ENCODE measurements around the gene FKBP5.

FKBP5 gene

DNA sequence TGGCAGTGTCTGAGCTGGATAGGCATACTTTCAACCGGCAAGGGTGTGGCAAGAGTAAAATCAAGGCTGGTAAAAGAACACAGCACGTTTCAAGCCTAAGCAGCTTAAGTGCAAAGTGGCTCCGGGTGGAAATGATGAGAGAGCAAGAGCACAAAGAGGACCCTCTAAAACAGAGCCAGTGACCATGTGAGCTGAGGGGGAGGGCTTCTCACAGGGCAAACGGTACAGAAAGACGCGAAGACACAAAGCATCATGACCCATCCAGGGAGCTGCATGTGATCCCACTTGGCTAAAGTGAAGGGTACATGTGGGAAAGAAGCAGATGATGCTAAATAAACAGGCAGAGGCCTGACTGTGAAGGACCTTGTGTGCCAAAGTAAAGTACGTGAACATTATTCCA lies 25.7 kb downstream of the FKBP5 start:
- no peak for DNase-seq

DNA sequence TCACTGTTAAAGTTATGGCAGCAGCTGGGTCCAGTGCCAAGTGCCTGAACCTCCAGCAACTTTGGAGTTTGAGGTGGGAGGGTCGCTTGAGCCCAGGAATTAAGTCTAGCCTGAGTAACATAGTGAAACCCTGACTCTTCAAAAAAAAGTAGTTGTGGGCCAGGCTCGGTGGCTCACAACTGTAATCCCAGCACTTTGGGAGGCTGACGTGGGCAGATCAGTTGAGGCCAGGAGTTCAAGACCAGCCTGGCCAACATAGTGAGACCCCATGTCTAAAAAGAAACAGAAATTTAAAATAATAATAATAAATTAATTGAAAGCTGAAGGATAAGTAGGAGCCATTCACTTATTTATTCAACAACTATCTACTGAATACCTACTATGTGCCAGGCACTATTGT lies 33.8 kb downstream of the FKBP5 start:
- DNase-seq, result no peak

GRCh38 chr6:35651244-35651643 lies 37.5 kb downstream of the FKBP5 start:
- no peak for DNase-seq

GRCh38 chr6:35650015-35650414 lies 38.7 kb downstream of the FKBP5 start:
- no peak for DNase-seq

- no peak for DNase-seq
Observed at GRCh38 chr6:35648203-35648602, 40.5 kb downstream of the FKBP5 start.

DNA sequence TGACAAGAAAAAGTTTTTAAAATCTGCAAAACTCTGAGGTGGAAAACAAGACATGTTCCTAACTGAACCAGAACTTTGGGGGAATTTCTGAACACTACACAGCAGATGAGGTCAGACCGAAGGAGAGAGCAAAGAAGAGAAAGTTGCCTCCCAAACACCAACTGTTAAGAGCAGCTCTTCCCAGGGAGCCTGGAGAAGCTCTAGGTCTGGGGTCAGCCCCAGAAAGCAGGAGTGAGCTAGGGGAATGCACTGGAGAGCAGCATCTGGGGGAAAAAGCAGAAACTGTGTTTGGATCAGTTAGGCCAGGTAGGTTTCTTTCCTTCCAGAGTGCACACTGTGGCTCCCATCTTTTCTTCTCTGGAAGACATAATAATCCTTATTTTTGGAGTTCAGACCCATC lies 41.3 kb downstream of the FKBP5 start:
- DNase-seq, result no peak

DNA sequence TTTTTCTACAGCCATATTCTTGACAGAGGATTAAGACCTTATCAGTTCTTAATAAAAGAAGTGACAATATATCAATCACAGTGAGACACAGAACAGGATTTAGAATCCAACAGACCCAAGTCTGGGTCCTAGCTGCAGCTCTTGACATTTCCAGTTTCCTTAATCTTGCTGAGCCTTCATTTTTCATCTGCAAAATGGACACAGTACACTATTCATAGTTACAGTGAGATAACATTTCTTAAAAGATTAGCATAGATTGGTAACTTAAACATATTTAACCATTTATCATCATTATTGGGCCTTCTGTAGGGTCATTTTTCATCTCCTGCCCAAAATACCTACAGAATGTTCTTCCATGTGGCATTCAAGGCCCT lies 45.6 kb downstream of the FKBP5 start:
- DNase-seq, result no peak

DNA sequence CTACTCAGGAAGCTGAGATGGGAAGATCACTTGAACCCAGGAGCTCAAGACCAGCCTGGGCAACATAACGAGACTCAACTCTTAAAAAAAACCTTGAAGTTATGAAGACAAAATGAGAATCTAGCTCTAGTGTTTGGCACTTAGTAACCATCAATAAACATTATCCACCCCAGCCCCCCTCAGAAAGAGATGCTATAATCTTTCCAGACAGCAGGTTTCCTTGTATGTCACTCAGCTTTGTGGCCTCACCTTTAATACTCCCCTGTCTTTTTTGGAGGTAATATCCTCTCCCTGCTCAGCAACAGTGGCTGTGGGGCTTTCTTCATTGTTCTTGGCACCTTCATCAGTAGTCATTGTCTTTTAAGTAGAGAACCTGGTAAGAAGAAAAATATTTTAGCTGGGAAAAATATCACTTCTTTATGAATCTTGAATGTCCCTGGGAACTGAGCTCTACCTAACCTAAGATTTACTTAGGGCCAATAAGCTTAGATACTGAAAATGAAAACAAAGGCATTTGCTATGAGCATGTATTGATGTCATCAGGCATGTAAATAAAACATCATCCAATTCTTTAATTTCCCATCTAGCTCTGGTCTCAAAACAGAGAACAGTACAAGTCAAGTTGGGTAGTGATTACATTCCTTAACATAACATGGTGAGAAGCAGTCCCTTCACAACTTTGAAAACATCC lies 46.1 kb downstream of the FKBP5 start:
- no peak for DNase-seq

DNA sequence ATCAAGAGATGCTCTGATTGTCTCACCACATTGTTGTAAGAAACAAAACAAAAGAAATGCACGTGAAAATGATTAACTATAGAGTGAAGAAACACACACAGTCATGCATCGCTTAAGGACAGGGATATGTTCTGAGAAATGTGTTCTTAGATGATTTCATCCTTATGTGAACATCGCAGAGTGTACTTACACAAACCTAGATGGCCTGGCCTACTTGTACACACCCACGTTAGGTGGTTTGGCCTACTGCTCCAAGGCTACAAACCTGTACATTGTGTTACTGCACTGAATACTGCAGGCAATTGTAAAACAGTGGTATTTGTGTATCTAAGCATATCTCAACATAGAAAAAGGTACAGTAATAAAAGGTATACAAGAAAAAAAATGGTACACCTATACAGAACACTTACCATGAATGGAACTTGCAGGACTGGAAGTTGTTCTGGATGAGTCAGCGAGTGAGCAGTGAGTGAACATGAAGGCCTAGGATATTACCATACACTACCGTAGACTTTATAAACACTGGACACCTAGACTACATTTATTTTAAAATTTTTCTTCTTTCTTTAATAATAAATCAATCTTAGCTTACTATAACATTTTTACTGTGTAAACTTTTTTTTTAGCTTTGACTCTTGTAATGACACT lies 48.6 kb downstream of the FKBP5 start:
- no peak for DNase-seq

DNA sequence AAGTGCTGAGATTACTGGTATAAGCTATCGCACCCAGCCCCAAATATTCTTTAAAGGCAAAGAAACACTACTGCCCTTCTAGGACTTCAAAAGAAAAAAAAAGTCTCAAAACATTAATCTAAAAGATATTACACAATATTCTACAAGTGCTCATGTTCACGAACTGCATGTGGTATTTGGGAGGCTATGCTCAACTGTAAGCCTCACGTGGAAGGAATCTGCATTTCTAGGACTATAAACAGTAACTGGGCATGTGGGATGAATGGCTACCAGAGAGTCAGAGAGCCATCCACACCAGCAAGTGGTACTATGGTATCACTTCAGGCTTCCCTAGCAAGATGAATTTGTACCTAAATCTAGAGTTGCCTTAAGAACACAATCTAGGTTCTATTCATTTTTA lies 50.0 kb downstream of the FKBP5 start:
- DNase-seq, result no peak

DNA sequence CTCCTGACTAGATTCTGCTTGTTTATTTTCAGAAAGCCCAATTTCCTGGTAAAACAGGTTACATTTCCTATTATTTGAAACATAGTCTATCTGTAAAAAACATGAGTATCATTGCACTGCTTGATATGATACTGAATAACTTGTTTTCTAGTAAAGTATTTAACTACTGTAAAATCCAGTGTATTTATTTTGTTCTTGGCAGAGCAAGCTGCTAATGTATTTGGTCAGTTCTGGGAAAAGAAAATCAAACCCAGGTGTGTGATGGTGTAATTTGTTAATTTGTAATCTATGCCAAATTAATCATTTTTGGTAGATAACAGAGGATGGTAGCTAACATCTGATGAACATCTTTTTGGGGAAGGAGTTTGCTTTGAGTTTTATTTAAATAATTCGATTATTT lies 50.8 kb downstream of the FKBP5 start:
- DNase-seq, result no peak

DNA sequence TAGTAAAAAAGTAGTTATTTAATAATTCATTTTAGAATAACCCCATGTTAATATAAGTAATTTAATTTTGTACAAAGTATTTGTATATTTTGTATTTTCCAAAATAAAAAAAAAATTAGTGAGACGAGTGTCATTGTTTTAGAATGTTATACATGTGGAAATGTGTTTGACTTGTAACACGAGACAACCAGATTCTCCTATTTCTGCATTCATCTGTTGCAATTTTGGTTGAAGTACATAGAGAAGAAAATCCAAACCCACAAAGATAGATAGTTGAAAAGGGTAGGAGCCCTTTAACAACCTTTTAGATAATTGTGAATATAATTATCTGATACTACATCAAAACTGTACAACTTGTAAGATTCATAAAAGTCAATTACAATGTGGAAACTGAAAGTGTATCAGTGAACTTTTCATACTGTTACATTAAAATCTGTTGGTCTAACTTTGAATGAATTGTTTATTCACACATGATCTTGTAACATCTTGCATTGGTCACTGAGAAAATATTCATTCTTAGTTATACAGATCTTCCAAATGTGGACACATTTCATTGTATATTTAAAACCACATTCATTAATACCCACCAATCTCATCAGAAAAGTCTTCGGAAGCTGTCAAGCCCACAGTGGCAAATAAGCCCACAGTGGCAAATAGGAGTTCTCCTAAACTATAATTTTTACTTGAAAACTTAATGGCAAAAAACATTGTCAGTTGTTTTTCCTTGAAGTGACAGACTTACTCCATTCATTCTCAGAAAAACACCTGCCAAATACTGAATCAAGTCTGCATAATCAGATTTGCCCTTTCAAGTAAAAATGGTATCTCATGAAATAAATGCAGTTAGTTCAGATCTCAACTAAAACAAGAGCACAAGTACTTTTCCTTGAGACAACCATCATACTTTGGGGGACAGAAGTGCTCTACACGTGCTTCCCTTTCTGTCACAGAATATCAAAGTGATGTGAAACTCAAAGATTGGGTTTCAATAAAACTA lies 52.8 kb downstream of the FKBP5 start:
- DNase-seq, result no peak

- DNase-seq, result no peak
Observed at GRCh38 chr6:35634316-35634715, 54.4 kb downstream of the FKBP5 start.

DNA sequence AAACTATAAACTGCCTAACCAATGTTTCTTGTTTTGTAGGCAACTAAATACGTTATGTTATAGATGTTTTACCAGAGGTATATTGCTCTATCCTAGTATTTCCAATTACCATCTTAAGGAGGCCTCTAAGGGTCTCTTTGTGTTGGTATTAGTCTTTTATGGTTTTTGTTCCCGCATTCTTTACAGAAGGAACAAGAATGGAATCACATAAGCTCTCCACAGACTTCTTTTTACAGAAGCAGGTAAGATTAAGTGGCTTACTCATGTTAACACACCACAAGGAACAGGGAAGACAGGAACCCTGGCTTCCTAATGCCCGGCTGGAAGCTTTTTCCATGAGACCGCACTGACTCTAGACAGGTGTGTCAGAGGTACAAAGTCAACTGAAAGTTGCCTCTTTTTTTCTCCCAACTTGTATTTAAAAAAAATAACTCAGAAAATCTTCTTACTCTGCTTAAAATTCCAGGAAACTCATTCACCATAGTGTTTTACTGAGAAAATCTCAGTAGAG lies 55.1 kb downstream of the FKBP5 start:
- no peak for DNase-seq

- DNase-seq, result no peak
Observed at GRCh38 chr6:35629876-35630378, 58.8 kb downstream of the FKBP5 start.

DNA sequence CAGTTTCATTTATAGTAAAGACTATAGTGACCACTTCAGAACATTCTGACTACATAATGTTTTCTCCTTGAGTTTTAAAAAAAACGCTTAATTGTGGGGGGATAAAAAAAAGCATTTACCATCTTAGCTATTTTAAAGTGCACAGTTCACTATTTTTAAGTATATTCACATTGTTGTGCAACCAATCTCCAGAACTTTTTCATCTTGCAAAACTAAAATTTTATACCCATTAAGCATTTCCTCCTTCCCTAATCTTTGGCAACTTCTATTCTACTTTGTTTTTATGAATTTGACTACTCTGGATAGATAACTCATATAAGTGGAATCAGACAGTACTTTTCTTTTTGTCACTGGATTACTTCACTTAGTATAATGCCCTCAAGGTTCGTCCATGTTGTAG lies 62.3 kb downstream of the FKBP5 start:
- DNase-seq, result no peak

GRCh38 chr6:35624341-35625070 lies 64.2 kb downstream of the FKBP5 start:
- no peak for DNase-seq

GRCh38 chr6:35622283-35622682 lies 66.4 kb downstream of the FKBP5 start:
- DNase-seq, result no peak

- no peak for DNase-seq
Observed at GRCh38 chr6:35620706-35621105, 68.0 kb downstream of the FKBP5 start.

DNA sequence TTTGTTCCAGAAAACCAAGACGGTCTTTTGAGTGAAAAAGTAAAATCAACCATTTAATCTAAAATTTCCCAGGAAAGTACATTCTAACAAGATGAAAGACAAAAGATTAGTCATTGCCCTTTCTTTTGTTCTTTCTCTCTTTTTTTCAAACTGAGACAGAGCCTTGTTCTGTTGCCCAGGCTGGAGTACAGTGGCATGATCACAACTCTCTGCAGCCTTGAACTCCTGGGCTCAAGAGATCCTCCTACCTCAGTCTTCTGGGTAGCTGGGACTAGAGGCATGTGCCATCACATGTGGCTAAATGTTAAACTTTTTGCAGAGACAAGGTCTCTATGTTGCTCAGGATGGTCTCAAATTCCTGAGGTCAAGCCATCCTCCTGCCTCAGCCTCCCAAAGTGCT lies 75.0 kb downstream of the FKBP5 start:
- no peak for DNase-seq

DNA sequence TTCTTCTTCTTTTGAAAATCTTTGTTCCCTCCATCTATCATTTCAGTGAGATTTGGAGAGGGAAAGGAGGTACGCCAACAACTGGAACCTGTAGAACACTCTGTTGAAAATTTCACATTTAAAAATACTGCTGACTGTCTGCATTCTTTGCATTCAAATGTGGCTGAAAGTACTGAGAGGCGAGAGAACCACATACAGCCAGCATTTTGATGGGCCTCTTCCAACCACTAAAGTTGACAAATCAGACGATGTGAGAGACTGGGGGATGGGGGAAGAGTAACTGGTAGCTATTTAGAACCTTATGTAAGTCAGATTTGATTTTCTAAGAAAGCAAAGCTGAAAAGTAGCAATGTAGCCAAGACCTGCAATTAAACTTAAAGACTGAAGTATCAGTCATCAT lies 77.5 kb downstream of the FKBP5 start:
- DNase-seq, result peak in 1 of 2 donors; percentile 47

DNA sequence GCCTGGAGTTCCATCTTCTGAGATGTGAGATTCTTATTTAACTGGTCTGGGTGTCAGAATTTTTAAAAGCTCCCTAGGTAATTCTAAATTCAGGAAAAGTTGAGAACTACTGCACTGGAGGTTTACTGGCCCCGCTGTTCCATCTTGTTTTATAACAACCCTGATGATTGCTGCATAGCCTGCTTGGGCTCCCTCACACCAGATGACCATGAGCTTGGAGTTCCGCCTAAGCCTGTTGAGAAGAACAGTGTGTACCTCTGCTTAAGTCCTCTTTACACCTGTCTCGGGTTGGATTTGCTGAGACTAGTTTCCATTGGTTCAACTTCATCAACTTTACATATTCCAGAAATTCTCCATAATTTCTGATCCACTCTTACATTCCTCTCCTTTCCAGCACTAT lies 77.9 kb downstream of the FKBP5 start:
- no peak for DNase-seq

- DNase-seq, result no peak
Observed at GRCh38 chr6:35609588-35609987, 79.1 kb downstream of the FKBP5 start.

Data from stimulated activated CD4-positive, alpha-beta T cell treated with anti-CD3 and anti-CD28 coated beads, Interleukin-2, amount 100 ng/mL, for 24 hours (primary cell).